ENCODE measurements around the gene HLA-DMB.
"Not testable (repeated sequence)": the region's sequence is repeated elsewhere in the genome, so short reads cannot be mapped to it uniquely, and the experiment has no call there.

HLA-DMB gene

DNA sequence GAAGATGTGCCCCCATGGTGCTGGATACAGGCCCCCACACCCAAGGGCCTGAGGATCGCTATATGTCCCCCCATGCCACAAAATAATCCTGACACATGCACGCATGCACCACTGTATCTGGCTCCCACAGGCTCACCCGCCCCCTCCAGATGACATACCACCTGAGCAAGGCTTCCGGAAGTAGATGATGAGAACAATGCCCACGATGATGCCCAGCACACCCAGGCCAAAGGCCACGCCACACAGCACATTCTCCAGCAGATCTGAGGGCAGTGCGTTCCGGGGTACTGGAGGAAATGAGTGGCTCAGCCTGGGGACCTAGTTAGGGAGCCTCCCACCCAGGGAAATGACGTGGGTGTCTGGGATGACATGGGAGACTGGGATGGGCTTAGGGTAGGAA is 8.3 kb upstream of the HLA-DMB start:
- DNase-seq: no peak

DNA sequence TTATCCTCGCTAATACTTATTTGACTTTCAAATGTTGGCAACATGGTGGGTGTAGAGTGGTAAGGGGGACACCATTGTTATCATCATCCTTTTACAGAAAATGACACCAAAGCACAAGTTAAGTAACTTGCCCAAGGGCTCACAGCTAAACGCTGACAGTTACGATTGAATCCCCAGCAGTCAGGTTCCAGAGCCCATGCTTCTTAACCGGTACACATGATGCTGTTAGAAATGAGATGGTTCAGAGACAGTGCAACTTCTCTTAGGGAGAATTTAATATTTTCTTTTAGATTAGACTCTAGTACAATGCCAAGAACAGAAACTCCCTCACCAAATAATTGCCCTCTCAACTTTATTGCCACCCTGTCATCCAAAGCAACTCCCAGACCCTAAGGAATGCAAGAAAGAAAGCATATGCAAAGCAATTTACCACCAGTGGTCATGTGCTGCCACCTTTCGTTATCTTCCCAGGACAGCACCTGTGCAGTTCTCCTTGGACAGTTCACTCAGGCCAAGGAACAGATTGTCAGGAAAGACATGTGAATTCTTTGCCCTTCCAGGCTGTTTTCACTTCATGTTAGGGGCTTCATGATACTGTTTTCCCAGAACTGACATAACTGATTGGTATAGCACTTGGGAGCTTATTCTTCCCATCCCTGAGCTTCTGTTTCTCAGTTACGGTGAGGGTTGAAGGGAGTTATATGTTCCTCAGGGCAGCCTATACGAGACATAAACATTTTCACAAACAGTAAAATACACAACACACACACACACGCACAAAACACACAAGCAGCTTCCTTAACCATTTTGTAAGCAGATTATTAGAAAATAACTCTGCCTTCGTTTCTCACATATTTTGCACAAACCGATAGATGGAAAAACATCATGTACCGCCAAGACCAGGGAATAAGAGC is 7.0 kb upstream of the HLA-DMB start:
- DNase-seq: peak; percentile 30 to 43

DNA sequence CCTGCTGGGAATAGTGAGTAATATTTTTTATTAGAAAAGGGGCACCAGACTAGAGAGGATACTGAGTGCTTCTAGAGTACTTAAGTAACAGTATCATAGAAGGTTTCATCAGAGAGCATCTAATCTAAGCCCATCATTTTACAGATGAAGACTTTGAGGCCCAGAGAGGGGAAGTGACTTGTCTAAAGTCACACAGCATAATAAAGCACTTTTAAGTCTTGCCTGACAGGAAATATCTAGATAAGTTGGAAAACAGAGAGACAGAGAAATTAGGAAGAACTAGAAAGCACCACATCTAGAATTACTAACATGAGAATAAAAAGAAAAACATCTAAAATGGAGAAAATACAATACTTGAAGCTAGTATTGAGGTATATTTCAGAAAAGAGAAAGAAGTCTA is 6.1 kb upstream of the HLA-DMB start:
- DNase-seq: no peak

DNA sequence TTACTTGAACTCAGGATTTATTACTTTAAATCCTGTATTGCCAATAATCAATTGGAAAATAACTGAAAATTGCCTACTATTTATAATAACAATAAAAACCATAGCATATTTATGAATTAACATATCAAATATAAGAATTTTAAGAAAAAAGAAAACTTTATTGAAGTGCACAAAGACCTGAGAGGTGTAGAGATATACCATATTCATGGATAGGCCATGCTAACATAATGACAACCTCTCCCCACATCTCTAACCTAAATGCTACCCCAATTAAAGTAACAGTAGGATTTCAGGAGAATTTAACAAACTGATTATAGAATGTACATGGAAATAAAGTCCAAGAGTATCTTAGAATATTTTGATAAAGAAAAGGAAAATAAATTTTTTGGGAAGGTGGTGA is 5.1 kb upstream of the HLA-DMB start:
- DNase-seq: no peak

DNA sequence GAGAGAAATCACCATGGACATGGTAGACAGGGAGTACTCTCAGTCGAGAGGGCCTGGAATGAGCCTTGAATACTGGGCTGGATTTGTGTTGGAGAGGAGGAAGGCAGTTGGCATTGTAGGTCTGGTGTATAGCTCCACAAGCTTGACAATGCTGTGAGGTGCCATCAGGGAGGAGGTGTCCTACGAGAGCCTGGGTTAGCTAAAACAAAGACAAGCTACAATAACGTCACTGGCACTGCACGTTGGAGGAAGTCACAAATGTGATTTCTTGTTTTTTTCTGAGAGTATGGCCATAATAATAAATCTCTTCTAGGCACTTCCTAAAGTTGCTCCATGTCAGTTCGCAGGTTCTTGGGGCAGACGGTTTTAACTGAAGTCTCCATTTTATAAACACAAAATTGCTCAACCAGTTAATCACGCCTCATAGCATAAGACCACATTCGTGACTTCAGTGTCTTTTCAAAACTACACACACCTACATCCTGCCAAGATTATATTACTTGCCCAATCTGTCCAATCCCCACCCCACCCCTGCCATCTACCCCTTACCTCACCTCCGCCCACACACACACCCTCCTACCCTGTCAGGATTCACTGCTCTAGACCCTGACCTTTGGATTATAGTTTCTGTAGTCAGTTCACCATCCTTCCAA is 4.4 kb upstream of the HLA-DMB start:
- peak; percentile 52 to 56 for DNase-seq

DNA sequence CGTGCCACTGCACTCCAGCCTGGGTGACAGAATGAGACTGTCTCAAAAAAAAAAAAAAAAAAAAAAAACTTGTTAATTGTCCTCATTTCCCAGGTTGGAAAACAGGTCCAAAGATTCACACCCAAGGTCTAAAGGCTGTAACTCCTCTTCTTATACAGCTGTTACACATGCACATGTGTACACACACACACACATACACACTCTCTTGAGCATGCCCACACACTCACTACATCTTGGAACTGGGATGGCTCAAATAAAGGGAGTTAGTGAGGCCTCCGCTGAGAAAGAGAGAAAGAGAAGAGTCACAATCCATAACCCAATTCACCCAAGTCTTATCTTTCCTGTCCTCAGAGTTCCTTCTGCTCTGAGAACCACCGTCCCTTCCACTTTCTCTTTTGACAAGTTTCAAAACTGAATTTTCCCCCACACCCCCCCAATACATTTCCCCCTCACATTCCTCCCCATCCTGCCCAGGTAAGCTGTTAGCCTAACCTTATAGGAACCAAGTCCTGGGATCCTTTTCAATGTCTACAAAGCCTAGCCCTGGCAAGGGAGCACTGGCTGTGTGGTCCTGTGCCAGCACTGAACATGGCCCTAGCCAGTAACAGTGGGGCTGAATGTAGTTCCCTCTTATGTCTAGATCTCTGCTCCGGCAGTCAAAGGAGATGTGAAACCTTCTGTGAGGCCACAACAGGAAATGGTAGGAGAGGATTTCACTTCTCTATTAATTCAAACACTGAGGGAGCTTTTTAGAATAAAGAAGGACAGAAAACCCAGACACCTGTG is 3.2 kb upstream of the HLA-DMB start:
- DNase-seq: peak; percentile 8 to 19

DNA sequence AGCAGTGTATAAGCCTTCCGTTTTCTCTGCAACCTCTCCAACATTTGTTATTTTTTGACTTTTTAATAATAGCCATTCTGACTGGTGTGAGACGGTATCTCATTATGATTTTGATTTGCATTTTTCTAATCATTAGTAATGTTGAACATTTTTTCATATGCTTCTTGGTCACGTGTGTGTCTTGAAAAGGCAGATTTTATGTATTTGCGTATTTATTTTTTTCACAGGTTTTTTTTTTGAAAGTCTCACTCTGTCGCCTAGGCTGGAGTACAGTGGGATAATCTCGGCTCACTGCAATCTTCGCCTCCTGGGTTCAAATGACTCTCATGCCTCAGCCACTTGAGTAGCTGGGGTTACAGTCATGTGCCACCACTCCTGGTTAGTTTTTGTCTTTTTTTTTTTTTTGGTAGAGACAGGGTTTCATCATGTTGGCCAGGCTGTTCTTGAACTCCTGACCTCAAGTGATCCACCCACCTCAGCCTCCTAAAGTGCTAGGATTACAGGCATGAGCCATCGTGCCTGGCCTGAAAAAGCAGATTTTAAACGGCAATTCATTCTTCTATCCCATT is 1.8 kb upstream of the HLA-DMB start:
- not testable (repeated sequence) for DNase-seq

DNA sequence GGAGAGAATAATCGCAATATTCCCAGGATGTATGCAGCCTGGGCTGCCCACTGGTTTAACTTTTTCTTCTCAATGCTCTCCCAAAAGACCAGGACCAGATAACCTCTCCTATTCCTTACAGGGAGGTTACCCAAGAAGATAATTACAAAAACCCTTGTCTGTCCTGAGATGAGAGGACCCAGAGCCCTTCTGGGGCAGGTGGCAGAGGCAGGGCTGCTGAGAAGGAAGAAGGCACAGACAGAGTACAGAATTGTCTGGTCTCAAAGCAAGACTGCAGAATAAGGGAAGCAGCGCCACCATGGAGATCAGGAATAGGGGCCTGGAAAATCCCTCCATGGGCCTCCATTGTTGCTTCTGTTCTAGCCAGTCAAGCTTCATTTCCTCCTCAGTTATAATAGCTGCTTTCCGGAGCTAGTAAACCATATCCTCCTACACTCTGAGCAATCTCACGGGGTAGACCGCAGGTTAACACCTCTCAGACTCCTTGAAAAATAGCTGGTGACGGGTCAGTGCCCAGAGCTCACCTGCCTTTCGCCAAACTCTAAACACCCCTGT is 463 bp upstream of the HLA-DMB start:
- DNase-seq: peak; percentile 37

DNA sequence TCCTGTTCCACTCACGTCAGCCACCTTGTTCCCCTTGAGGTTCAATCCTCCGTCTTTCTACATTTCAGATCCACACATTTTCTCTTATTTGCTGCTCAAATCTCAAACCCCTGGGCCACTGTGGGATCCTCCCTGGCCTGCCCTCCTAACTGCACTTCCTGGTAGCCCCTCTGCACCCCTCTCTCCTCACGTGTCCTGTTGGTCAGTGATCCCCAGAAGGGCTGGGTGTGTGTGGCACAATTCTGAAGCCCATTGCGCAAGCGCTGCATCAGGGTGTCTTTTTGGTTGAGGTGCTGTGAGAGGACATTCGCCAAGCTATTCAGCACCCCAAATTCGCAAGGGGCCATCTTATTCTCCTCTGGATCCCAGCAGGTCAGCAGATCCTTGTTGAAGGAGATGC is 2.3 kb downstream of the HLA-DMB start:
- DNase-seq: no peak

DNA sequence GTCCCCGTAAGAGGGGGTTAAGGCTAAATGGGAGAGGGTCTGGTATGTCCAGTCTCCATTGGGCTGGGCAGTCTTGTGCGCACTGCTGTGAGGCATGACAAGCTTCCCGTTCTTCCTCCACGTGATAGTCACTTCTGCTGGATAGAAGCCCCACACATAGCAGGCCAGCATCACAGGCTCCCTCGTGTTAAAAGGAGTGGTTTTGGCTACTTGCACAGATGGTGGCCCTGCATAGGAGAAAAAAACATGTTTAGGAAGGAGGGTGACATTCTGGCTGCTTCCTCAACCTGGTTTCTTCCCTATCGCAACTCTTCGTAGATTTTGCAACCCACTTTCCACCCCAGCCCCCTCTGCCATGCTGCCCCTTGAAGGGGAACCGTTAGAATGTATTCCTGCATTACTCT is 3.6 kb downstream of the HLA-DMB start:
- no peak for DNase-seq

DNA sequence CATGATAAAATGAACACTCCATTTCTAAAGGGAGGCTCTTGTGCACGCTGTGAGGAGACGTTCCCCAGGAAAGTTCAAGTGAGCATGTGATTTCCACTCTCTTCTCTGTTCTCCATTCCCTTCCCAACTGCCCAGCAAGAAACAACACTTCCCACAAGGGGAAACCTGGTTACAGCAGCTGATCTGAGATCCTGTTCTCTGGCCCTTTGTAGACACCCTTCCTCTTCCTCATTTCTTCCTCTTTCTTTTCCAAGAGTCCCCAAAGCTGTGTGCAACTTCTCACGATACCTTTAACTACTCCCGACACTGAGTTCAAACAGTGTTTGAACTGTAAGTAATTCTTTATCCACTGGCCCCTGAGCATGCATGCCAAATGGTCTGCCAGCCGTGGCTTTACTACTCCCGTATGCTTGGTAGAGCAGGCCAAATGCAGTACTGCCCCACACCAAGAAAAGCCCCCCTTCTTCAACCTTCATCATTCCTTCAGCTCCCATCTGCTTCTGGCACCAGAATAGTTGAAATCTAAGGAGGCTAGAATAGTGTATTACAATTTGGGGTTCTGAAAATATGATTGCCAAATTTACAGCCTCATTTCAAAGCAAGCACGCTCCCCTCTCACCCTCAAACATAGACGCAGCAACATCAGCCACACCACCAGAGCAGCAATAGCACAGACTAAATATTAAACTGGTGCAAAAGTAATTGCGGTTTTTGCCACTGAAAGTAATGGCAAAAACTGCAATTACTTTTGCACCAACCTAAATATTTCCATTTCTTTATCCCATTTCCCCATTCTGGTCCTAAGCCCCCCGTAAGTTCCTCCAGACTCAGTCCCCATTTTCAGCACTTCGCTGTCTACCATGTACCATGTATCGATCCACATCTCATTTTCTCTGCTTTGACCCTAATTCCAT is 4.3 kb downstream of the HLA-DMB start:
- no peak for DNase-seq

DNA sequence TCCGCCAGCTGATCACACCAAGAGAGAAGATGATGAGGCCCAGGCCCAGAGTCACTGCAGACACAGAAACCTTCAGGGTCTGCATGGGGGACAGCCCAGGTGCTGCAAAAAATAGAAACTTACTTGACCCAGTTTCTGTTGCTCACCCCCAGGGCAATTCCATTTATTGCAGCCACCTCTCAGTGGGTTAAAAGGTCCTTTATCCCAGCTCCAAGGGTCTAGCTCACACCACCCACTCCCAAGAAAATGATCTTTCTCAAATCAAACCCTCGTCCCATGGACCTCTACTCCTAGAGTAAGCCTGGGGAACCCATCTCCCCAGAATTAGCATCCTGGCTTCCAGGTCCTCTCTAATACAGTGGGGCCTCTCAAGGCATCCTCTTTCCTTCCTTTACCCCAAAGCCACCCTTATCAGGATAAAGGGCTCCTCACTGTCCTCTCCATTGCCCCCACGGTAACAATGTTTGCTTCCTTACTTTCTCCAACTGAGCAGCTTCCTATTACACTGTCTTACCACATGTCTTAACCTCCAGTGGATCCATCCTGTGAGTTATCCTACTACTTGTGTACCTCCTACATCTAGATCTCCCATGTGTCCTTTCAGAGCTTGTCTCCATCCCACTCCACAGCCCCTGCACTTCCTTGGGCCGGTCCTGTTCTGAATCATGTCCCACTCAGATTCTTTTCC is 5.1 kb downstream of the HLA-DMB start:
- no peak for DNase-seq

DNA sequence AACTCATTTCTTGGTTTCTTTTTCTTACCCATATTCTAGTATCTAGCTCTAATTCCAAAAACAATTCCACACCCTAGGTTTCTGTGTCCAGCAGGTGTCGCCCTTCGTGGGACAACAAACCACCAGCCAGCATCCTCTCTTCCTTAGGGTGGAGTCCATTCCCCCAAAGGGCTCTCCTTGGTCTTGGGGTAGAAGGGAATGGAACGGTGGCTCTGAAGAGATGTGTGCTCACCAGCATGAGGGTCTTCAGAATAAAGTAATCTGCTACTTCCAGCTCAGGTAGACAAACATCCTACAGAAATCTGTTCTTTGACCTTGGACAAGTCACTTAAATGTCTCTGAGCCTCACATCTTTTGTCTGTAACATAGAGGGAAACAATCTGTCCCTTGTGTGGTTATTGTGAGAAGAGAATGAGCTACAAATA is 7.2 kb downstream of the HLA-DMB start:
- peak; percentile 73 to 85 for DNase-seq

DNA sequence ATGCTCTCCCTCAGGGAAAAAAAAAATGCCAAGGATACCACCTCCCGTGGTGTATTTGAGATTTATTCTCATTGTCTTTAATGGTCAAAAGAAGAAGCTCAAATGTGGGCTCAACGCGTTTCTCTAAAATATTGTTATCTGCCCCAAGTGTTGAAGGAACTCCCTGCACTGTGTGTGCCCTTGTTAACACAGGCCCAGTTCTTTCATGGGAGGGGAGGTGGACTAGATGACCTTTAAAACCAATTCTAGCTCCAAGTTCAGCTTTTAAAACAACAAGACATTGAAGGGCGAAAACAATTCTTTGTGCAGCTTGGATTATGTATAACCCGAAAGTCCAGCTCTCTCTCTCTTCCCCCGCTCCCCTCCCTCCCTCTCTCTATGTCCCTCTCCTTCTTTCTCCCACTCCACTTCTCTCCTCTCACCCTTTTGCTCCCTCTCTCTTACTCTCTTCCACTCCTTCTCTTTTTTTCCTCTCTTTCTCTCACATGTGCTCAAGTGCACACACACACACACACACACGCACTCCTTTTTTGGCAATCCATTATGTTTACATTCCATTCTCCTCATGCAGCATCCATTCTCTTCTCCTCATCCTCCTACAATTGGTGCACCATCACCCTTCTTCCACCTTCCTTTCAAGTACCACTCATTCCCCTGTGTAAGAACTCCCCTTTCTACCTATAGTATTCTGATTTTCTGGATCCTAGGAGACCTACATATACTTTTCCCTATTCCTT is 8.5 kb downstream of the HLA-DMB start:
- DNase-seq: no peak

DNA sequence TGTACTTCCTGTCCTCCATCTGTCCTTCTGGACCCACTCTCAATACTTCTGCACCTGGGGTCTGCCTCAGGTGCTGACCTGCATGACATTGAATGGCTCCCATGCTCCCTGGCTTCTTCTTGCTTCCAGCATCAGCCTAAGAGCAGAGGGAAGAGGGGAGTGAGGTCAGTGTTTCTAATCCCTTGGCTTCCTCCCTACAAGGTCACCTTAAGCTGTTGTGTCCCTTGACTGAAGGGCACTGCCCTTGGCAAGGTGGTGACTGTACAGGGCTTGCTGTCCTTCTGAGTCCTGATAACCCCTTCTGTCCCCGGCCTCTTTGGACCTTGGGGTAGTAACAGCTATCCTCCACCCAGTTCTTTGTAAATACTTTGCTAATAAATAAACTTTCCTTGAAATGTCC is 9.6 kb downstream of the HLA-DMB start:
- DNase-seq: no peak

DNA sequence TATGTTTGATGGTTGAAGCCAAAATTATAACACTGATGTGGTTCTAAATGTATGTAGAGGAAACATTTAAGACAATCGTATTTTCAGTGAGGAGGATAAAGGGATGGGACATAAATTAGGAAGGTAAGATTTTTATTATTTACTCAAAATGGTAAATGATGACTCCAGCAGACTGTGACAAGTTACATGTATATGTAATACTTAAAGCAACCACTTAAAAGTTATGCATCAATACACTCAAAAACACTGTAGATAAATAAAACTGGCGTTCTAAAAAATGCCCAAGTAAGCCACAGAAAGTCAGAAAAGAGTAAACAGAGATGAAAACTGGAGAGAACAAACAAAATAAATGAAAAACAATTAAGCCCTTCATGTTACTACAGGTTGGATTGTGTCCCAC is 18.7 kb downstream of the HLA-DMB start:
- no peak for DNase-seq

DNA sequence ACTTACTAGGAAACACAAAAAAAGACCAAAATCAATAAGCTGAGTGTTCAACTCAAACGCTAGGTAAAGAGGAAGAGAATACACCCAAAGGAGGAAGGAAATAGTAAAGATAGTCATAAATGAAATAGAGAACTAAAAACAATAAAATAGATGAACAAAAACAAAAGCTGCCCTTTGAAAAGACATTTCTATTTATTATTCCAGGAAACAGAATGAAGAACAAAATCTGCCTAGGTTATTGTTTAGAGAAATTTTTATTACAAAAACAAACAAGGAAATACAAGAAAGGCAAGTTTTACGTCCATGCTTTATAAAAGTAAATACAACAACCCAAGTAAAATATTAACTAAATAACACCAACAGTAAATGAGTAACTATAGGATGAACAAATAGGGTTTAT is 20.1 kb downstream of the HLA-DMB start:
- no peak for DNase-seq

DNA sequence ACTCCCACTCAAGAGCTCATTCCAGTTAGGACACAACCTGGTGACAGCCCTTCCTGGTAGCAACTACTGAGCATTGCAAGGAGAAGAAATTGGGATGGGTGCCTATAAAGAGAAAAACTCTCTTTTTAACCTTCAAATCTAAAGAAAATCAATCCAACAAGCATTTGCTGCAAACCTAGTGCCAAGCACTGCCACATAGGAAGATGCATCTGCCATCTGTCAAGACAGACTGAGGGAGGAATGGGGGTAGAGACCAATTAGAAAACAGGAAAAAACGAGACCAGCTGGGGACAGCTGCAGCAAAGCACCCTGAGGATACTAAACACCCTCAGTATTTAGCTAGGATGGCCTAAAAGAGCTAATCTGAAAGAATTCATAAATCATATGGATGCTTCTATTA is 27.9 kb downstream of the HLA-DMB start:
- DNase-seq: no peak

DNA sequence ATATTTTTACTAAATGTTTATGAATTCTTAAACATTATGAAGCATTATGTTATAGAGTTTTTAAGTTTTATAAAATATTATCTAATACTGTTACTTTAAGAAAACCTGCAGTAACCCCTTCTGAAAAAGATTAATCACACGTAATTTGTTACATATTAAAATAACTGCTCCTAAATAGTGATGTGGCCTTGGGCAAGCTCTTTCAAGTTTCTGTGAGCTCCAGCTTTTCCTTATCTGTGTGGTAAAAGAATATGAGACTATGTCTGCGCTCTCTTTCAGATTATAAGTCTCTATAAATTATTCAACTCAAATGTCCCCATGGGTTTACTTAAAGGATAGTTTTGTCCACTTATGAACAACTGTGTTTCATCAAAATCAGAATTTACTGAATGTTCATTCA is 31.9 kb downstream of the HLA-DMB start:
- no peak for DNase-seq

DNA sequence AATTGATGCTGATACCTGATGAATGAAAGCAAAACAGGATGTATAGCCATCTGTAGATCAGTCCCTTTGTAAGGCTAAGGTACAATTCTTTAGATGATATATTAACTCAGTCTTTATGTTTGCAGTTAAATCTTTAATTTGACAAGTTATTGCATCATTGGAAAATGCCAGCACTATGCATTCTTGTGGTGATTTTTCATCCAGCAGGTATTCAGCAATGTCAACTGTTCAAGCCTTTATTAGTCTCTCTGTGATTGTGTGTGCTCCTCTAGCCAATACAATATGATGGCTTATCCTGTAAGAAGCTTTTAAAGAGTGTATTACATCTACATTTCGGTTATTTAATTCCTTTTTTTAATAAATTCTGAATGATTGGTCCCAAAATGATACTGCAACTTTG is 34.3 kb downstream of the HLA-DMB start:
- no peak for DNase-seq
